GM19099 (cell line): ENCODE data around the gene SVEP1.

Experiments
- POLR2A ChIP-seq: IDR thresholded peaks from 3 replicates; pipeline ENCODE4 v1.6.1; 2011; ENCODE audit warnings: low read depth; ENCODE audit not compliant: insufficient read length; ENCODE audit errors: extremely low read depth

Gene SVEP1

GRCh38 chr9:110579034-110579861 is at the start of gene SVEP1:
Gene SVEP1 (minus strand): TSS chr9:110579741. CDS start chr9:110579543, 198 bp downstream.
- no peak for TF ChIP-seq POLR2A

GRCh38 chr9:110626101-110626829 is 46.7 kb upstream of the SVEP1 start:
- no peak for TF ChIP-seq POLR2A

GRCh38 chr9:110623462-110624025 is 44.0 kb upstream of the SVEP1 start:
- TF ChIP-seq POLR2A, result no peak

- no peak for TF ChIP-seq POLR2A
Measured at GRCh38 chr9:110622368-110622767, 42.8 kb upstream of the SVEP1 start.

- TF ChIP-seq POLR2A, result no peak
Measured at GRCh38 chr9:110620726-110621125, 41.2 kb upstream of the SVEP1 start.

GRCh38 chr9:110619831-110620230 is 40.3 kb upstream of the SVEP1 start:
- no peak for TF ChIP-seq POLR2A

- no peak for TF ChIP-seq POLR2A
Measured at GRCh38 chr9:110615498-110615897, 36.0 kb upstream of the SVEP1 start.

GRCh38 chr9:110606179-110606790 is 26.7 kb upstream of the SVEP1 start:
- no peak for TF ChIP-seq POLR2A

GRCh38 chr9:110605565-110605964 is 26.0 kb upstream of the SVEP1 start:
- no peak for TF ChIP-seq POLR2A

GRCh38 chr9:110604171-110604601 is 24.6 kb upstream of the SVEP1 start:
- TF ChIP-seq POLR2A, result no peak

- no peak for TF ChIP-seq POLR2A
Measured at GRCh38 chr9:110602281-110602680, 22.7 kb upstream of the SVEP1 start.

- no peak for TF ChIP-seq POLR2A
Measured at GRCh38 chr9:110601098-110601497, 21.6 kb upstream of the SVEP1 start.

GRCh38 chr9:110599468-110599867 is 19.9 kb upstream of the SVEP1 start:
- TF ChIP-seq POLR2A, result no peak

- TF ChIP-seq POLR2A, result no peak
Measured at GRCh38 chr9:110592044-110592830, 12.7 kb upstream of the SVEP1 start.
